Stimulated activated CD4-positive, alpha-beta T cell treated with anti-CD3 and anti-CD28 coated beads, Interleukin-15, amount 100 ng/mL, for 24 hours (primary cell): ENCODE data around the gene PIF1.
"Not testable (repeated sequence)": the region's sequence is repeated elsewhere in the genome, so short reads cannot be mapped to it uniquely, and the experiment has no call there.

Experiments used
- DNase-seq: peaks from one replicate; pipeline ENCODE4 v3.0.0-alpha.2; 2020

PIF1 gene

DNA sequence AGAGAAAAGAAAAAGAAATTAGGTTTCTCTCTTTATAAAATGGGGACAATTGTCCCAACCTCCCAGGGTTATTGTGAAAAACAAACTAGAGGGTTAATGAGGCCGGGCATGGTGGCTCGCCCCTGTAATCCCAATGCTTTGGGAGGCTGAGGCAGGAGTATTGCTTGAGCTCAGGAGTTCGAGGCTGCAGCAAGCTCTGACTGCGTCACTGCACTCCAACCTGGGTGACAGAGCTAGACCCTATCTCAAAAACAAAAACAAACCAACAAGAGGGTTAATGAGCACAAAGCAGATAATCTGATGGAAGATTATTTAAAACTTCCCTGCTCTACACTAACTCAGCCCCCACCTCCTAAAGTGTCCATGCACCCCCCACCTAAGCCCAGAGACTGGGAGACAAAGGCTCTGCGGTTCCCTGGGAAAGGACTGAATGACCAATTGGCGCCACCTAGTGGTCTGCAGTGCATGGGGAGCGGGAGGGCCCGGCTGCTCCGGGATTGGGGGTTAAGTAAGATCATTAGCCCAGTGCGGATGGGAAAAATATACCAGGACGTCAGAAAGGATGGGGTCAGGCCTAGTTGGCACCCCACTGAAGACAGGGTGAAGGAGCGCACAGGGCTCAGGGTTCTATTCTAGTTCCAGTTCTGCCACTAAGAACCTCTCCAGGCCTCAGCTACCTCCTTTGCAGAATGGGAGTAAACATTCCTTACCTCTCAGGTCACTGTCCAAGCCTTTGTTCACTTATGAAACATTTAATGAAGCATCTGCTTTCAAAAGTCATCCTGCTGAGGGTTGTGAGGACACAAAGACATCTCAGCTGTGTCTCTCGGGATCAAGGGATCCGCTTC, 15.6 kb downstream of the PIF1 start:
- peak; percentile 81 for DNase-seq

DNA sequence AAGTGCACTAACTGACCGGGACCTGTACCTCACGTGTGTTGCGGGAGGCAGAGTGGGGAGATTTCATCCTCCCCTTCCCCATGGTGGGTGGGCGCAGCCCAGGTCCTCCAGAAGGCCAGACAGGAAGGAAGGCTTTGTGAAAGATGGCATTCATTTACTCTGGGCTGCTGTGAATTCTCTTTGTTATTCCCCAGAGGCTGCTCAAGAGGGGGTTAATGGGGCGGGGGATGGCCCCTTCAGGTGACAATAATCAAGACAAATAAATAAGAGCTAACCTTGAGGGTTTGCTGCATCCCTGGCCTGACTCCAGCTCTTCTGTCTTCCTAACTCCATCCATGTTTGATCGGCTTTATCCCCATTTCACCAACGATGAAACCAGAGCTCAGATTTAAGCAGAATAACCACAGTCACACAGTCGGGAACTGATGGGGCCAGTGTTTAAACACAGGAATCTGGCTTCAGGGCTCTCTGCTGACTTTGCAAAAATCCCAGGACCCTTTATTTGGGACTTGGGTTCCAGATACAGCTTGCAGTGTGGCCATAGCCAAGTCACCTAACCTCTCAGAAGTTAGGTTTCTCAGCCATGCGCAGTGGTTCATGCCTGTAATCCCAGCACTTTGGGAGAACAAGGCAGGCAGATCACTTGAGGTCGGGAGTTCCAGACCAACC, 16.5 kb downstream of the PIF1 start:
- no peak for DNase-seq

- no peak for DNase-seq
Observed at GRCh38 chr15:64807751-64808222, 17.7 kb downstream of the PIF1 start.

DNA sequence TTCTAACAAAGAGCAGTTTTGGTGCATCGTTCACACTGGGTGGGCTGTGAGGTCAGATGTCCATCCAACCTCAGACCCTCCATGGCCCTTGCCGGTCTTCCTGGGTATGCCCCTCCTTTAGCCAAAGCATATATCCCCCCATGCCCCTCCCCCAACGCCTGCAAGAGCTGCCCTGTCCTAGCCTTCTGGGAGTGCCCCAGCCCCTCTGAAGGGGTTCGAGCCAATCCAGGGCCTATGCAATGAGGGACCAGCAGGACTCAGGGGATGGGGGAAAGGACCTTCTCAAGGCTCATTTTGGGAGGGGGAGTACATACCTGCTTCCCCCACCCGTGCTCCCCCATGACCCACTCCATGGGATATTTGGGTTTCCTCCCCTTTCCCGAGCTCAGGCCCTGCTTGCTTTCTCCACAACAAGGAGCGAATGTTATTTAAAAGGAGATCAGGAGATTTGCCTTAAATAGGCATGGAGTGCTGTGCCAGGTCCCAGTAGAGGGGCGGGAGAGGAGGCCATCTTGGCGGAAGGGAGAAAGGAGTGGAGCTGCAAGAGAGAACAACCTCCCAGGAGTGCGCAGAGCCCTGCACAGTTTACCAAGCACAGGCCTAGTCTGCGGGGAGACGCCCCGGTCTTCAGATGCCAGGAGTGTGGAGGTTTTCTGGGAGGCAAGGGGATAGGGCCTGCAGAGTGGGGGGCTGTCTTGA, 18.2 kb downstream of the PIF1 start:
- no peak for DNase-seq

- DNase-seq = no peak
Observed at GRCh38 chr15:64806509-64806908, 18.9 kb downstream of the PIF1 start.

DNA sequence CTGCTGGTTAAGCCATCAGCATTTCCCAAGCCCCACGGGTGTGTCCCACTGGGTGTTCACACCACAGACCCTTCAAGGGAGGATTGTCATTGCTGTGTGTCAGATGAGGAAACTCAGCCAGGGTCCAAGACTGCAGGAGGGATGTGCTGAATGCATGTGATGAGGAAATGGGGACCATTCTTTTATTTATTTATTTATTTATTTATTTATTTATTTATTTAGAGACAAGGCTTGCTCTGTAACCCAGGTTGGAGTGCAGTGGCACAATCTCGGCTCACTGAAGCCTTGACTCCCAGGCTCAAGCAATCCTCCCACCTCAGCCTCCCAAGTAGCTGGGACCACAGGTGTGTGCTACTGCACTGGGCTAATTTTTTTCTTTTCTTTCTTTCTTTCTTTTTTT, 20.8 kb downstream of the PIF1 start:
- no peak for DNase-seq

GRCh38 chr15:64803526-64803925, 21.9 kb downstream of the PIF1 start:
- DNase-seq = no peak

- DNase-seq = no peak
Observed at GRCh38 chr15:64800476-64800875, 25.0 kb downstream of the PIF1 start.

- not testable (repeated sequence) for DNase-seq
Observed at GRCh38 chr15:64798905-64799304, 26.5 kb downstream of the PIF1 start.

DNA sequence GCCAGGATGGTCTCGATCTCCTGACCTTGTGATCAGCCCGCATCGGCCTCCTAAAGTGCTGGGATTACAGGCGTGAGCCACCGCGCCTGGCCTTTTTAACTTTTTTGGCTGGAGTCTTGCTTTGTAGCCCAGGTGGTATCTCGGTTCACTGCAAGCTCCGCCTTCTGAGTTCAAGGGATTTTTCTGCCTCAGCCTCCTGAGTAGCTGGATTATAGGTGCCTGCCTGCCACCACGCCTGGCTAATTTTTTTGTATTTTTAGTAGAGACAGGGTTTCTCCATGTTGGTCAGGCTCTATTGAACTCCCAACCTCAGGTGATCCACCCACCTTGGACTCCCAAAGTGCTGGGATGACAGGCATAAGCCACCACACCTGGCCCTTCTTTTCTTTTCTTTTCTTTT, 29.5 kb downstream of the PIF1 start:
- DNase-seq = not testable (repeated sequence)

- DNase-seq = not testable (repeated sequence)
Observed at GRCh38 chr15:64795299-64795698, 30.1 kb downstream of the PIF1 start.

DNA sequence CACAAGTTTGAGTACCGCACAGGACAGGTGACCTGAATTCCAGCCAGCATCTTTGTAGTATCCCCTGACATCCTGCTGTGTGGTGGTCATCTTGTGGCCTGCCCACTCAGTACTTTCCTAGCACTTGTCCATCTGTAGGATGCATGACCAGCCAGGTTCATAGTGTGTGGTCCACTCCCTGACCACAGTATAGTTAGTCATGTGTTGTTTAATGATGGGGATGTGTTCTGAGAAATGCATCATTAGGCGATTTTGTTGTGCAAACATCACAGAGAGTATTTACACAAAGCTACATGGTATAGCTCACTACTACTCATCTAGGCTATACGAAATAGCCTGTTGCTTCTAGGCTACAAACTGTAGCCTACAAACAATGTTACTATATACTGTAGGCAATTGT, 33.2 kb downstream of the PIF1 start:
- DNase-seq = no peak

- no peak for DNase-seq
Observed at GRCh38 chr15:64791401-64791800, 34.0 kb downstream of the PIF1 start.

GRCh38 chr15:64783796-64784195, 41.7 kb downstream of the PIF1 start:
- no peak for DNase-seq

DNA sequence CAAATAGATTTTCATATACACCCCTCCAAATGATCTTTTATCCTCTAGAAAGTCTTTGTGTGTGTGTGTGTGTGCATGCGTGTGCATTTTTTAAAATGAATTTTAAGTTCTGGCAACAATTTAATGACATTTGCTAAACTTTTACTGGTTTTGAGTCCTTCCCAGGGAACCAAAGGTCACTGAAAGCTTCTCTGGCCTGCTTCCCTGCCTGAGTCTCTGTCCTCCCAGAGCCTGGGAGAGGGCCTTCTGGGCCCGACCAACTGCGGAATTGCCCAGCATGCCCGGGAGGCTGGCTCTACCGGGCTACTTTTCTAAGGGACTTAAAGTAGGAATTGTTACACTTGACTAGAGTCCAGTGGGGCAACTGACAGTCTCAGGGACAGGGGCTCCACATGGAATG, 42.7 kb downstream of the PIF1 start:
- no peak for DNase-seq

GRCh38 chr15:64781299-64781698, 44.1 kb downstream of the PIF1 start:
- no peak for DNase-seq

GRCh38 chr15:64780600-64781156, 44.8 kb downstream of the PIF1 start:
- DNase-seq = no peak

GRCh38 chr15:64779630-64780029, 45.8 kb downstream of the PIF1 start:
- no peak for DNase-seq

DNA sequence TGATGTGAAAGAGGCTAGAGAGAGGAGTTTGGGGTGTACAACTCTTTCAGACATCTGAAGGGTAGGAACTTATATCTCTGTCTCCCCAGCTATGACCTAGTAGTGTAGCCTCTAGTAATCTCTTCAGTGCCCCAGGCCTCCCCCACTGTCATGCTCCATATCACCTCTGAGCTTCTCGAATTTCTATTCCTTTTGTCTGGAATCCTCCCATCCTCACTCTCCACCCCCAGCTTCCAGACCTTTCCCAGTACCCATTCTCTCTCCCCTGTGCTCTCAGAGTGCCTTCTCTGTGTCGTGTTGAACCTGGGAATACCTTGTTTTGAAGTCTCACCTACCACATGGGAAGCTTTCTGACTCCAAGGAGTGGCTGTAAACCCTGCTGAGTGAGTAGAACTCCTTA, 46.4 kb downstream of the PIF1 start:
- no peak for DNase-seq

DNA sequence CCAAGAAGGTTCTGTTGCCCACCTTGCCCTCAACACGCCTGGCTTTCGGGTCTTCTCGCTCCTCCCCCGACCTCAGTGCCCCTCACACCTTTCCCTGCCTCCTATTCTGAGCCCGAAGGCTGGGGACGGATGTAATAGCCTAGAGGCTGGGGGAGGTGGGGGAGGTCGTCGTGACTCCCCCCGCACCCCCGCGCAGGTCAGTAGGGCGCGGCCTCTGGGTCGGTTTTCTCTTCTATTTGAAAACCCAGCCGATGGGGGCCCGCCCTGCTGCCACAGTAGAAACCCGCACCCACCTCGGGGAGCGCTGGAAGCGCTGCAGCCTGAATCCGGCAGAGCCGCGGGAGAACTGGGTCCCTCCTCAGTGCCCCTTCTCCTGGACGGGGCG, 49.1 kb downstream of the PIF1 start:
- no peak for DNase-seq

DNA sequence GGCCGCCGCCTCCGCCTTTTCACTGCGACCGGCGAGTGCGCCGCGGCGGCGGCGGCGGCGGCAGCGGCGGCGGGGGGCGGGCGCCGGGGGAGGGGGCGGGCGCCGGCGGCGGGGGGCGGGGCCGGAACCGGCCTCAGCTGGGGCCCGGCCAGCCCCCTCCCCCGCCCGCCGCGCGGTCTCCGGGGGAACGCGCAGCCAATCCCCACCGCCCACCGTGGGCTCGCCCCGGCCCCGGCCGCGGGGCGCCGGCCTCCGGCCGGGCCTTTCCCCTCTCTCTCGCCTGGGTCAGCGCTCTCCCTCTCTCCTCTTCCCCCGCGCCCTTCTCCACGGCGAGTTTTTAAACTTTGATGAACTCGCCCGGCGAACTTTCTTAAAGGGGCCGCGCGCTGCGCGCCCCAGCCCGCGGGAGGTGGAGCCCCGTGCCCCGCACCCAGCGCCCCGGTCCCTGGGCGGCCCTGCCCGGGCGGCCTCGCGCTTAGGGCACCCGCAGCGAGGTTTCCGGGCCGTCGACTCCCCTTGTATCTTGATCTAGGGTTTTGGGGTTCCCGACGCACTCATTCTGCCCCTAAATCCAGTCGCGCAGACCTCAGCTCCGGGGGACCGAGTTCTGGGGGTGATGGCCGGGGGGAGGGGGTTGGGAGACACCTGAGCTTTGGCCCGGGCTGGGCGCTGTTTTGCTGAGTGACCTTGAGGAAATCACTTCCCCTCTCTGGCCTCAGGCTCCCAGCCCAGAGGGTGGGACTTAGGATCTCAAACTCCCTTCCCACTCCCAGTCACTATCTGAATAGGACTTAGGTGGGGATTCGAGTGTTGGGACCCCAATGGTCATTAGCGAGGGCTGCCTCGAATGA, 49.7 kb downstream of the PIF1 start, which contains the start of gene RBPMS2:
TSS of gene RBPMS2 (minus strand) at position 39 of the 851 bp plus-strand sequence. CDS start 270 bp downstream, outside the sequence.
- peak; percentile 15 for DNase-seq
